ENCODE measurements around the gene RHOV. TPM values are rescaled to one million over a fixed set of nuclear protein-coding genes. Genes with fewer than 3 reads are reported as not detected.

Gene RHOV
- total RNA-seq, 2 donors from 2014 or later: 14.9 to 18.6 TPM

GRCh38 chr15:40902605-40903561 lies 28.8 kb upstream of the RHOV start:
- Histone ChIP-seq H3K27ac (no peak overlapping the region), H3K9ac (ENCODE audit: low read depth in 2 of 2, low read length in 2 of 2) (peak overlapping the region in 1 of 2 donors; percentile 17), H3K4me3 (no peak overlapping the region), H3K27me3 (no peaks in the 10 kb centered on the region), H3K36me3 (peaks cover 17% of the 10 kb centered on the region), H3K4me1 (peaks cover 10% of the 10 kb centered on the region), H3K9me3 (no peaks in the 10 kb centered on the region)
- intact Hi-C loops (cut with DNase I): loop anchor here (5.0 kb wide), 1 partner anchor 284 kb away; no protein-coding TSS in a partner anchor
- no peak for DNase-seq
- TF ChIP-seq CTCF (IDR thresholded peaks at IDR 0.05): no peak

DNA sequence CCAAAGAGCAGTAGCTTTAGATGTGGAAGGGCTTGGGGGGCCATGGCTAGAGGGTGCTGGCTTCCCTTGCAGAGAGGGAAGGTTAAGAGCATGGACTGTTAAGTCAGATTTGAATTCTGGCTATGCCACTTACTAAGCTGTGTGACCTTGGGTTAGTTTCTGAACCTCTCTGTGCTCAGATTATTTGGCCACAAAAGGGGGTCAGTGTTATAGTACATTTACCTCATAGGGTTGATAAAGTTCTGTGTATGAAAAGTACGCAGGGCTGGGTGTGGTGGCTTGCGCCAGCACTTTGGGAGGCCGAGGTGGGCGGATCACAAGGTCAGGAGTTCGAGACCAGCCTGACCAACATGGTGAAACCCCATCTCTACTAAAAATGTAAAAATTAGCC lies 27.0 kb upstream of the RHOV start:
- intact Hi-C loops (cut with DNase I): loop anchor here (5.0 kb wide), 1 partner anchor 286 kb away; no protein-coding TSS in a partner anchor
- Histone ChIP-seq H3K9ac (ENCODE audit: low read depth in 2 of 2, low read length in 2 of 2) (no peak overlapping the region), H3K9me3 (no peaks in the 10 kb centered on the region), H3K27me3 (no peaks in the 10 kb centered on the region), H3K36me3 (peaks cover 17% of the 10 kb centered on the region), H3K4me3 (no peak overlapping the region), H3K4me1 (peaks cover 4% of the 10 kb centered on the region), H3K27ac (no peak overlapping the region)
- DNase-seq: no peak
- no peak for TF ChIP-seq CTCF (IDR thresholded peaks at IDR 0.05)

GRCh38 chr15:40900256-40901052 lies 26.4 kb upstream of the RHOV start:
- Histone ChIP-seq H3K4me1 (peaks cover 2% of the 10 kb centered on the region), H3K36me3 (peaks cover 17% of the 10 kb centered on the region)
- intact Hi-C loops (cut with DNase I): loop anchor here (5.0 kb wide), 1 partner anchor 287 kb away; no protein-coding TSS in a partner anchor

GRCh38 chr15:40899536-40900207 lies 25.6 kb upstream of the RHOV start:
- DNase-seq: no peak
- Histone ChIP-seq H3K9me3 (no peaks in the 10 kb centered on the region), H3K27me3 (no peaks in the 10 kb centered on the region), H3K36me3 (peaks cover 17% of the 10 kb centered on the region), H3K4me1 (peaks cover 4% of the 10 kb centered on the region), H3K9ac (ENCODE audit: low read depth in 2 of 2, low read length in 2 of 2) (no peak overlapping the region), H3K4me3 (no peak overlapping the region), H3K27ac (no peak overlapping the region)
- TF ChIP-seq CTCF (IDR thresholded peaks at IDR 0.05): no peak
- intact Hi-C loops (cut with DNase I): loop anchor here (5.0 to 10.0 kb wide), 3 partner anchors 115 to 288 kb away; partner anchors contain the start of gene RAD51

More at GRCh38 chr15:40900256-40901052, 26.4 kb upstream of the RHOV start:
- Histone ChIP-seq H3K9me3 (no peaks in the 10 kb centered on the region), H3K9ac (ENCODE audit: low read depth in 2 of 2, low read length in 2 of 2) (no peak overlapping the region), H3K4me3 (no peak overlapping the region), H3K27ac (no peak overlapping the region), H3K27me3 (no peaks in the 10 kb centered on the region)
- no peak for TF ChIP-seq CTCF (IDR thresholded peaks at IDR 0.05)
- DNase-seq: no peak

All from colonic mucosa (tissue), 4 donors.